ENCODE data around the gene THRAP3.

The THRAP3 gene

DNA sequence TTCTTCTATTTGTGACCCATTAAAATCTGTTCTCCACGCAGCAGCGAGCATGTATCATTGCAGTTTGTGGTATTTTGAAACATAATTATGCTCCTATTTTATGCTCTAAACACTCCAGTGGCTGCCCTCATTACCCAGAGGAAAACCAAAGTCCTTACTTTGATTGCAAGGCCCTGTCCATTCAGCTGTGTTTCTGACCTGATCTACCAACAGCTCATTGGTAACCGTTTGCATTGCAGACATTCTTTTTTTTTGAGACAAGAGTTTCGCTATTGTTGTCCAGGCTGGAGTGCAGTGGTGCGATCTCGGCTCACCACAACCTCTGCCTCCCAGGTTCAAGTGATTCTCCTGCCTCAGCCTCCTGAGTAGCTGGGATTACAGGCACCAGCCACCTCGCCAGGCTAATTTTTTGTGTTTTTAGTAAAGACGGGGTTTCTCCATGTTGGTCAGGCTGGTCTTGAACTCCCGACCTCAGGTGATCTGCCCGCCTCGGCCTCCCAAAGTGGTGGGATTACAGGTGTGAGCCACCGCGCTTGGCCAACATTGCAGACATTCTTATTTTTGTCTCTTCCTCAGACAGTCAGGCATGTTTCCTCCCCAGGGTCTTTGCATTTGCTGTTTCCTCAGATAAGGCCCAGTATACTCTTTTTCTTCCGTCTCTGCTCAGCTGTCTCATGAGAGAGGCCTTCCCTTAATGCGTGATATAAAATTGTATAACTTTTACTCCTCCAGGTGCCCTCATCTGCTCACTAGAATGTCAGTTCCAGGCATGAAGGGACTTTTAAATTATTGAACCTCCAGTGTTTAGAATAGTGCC lies 32.5 kb downstream of the THRAP3 start:
- no peak for TF ChIP-seq CTCF (conservative IDR thresholded peaks at IDR 0.05)
- peak overlapping the region; percentile 93 for H3K27ac ChIP-seq

GRCh38 chr1:36257375-36257767 lies 33.1 kb downstream of the THRAP3 start:
- TF ChIP-seq CTCF (conservative IDR thresholded peaks at IDR 0.05): no peak
- H3K27ac ChIP-seq: peak overlapping the region; percentile 93

DNA sequence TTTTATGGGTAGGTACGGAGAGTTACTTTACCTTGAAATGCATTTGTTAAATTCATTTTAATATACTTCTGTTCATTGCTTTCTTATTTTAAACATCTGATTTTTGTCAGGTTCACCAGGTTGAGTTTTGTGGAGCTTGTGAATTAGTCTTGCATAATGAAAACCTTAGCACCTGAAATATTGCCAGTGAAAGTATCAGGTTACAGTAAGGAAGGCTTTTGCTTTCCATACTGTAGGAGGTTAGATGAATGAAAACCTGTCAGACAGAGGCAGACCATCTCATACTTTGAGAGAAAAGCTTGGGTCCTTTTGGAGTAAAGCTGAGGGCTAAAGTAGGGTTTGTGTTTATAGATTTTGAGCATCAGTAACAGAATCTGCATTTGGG lies 34.7 kb downstream of the THRAP3 start:
- peak overlapping the region; percentile 93 for H3K27ac ChIP-seq
- TF ChIP-seq CTCF (conservative IDR thresholded peaks at IDR 0.05): no peak

- H3K27ac ChIP-seq: peak overlapping the region; percentile 99
- no peak for TF ChIP-seq CTCF (conservative IDR thresholded peaks at IDR 0.05)
Observed at GRCh38 chr1:36268981-36269380, 44.7 kb downstream of the THRAP3 start.

DNA sequence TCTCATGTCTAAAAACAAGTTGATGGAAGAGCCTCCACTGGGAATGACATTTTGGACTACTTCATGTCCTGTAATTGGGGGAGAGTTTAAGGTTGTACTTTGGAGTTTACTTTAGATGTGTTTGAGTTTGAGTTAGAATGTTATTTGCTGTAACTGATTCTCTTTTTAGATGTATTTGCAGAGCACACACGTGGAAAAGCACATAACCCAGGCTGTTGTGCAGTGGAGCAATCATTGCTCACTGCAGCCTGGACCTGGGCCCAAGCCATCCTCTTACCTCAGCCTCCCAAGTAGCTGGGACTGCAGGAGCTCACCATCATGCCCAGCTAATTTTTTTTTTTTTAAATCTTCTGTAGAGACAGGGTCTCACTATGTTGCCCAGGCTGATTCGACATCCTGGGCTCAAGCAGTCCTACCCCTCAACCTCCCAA lies 45.2 kb downstream of the THRAP3 start:
- H3K27ac ChIP-seq: peak overlapping the region; percentile 99
- no peak for TF ChIP-seq CTCF (conservative IDR thresholded peaks at IDR 0.05)

- peak overlapping the region; percentile 99 for H3K27ac ChIP-seq
- TF ChIP-seq CTCF (conservative IDR thresholded peaks at IDR 0.05): no peak
Observed at GRCh38 chr1:36273024-36273423, 48.8 kb downstream of the THRAP3 start.

DNA sequence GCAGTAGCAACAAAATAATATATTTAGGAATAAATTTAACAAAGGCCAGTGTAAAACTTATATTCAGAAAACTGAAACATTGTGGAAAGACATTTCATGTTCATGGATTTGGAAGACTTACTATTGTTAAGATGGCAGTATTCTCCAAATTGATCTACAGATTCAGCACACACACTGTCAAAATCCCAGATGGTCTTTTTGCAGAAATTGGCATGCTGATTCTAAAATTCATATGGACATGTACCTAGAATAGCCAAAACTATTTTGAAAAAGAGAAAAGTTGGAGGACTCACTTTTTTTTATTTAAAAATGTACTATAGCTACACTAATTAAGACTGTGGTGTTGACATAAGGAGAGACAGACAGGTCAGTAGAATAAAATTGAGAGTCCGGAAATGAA lies 50.0 kb downstream of the THRAP3 start:
- no peak for TF ChIP-seq CTCF (conservative IDR thresholded peaks at IDR 0.05)
- peak overlapping the region; percentile 99 for H3K27ac ChIP-seq

All from VCaP (cell line).